ENCODE data around the gene ABHD11.

Gene ABHD11

GRCh38 chr7:73701357-73701995 is 37.1 kb downstream of the ABHD11 start:
- DNase-seq (ENCODE audit: low read depth, low spot score): no peak

- DNase-seq (ENCODE audit: low read depth, low spot score): no peak
These were observed 37.9 kb downstream of the ABHD11 start for GRCh38 chr7:73700581-73701134.

- no peak for DNase-seq (ENCODE audit: low read depth, low spot score)
These were observed 38.6 kb downstream of the ABHD11 start for GRCh38 chr7:73700069-73700423.

DNA sequence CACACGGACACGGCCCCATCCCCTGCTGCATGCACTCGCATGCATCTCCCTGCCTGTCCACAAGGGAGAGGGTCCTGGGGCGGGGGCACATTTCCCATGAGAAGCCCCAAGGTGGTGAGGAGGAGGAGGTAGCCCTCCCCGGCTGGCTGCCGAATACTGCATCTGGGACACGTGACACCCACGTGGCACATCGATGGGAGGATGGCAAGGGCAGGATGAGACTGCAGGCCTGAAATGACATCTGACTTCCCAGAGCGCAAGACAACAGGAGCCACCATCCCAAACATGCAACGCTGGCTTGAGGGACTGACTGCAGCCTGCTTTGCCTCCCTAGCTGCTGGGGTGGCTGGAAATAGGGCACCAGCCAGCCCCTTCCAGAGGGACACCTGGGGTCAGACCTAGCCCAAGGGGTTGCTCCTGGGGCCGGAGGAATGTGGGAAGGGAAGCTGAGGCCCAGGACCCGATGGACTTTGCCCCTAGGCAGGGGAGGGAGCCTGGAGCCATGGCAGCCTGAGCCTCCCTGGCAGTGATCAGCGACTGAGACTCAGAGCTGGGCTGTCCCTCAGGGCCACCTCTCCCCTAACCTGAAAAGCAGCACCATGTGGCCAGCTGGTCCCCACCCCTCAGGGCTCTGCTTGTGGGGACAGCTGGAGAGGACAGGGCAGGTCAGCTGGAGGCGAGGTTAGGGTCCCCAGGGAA is 39.1 kb downstream of the ABHD11 start:
- no peak for DNase-seq (ENCODE audit: low read depth, low spot score)

- no peak for DNase-seq (ENCODE audit: low read depth, low spot score)
These were observed 40.2 kb downstream of the ABHD11 start for GRCh38 chr7:73698410-73698809.

DNA sequence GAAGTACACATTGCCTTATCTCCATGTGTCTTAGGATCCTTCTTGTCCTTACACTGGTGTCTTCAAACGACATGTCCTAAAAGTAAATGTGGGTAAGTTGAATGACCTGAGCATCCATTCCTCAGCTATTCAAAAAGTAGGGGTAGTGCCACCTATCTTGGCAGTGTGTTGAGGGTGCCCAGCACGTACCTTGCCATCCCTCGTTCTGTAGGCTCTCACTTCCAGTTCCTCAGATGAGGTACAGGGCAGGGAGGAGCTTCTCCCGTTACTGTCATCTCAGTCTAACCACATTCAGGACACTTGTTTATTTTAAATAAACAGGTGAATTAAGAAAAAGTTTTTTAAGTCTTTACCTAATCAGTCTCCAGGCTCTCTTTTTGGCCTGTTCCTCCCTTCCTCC is 42.2 kb downstream of the ABHD11 start:
- DNase-seq (ENCODE audit: low read depth, low spot score): no peak

DNA sequence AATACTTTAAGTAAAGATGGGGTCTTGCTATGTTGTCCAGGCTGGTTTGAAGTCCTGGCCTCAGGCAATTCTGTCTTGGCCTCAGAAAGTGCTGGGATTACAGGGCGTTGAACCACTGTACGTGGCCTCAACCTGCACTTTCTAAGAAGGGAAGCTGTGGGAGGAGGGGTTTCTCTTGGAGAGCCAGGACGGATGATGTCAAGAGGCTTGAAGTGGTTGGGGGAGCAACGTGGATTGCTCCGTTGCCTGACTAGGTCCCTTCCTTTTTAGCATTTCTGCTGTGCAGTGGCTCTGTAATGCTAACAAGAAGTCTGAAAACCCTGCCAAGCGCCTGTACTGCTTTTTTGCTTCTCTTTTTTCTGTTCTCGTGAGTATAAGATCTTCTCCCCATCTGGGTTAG is 48.0 kb downstream of the ABHD11 start:
- no peak for DNase-seq (ENCODE audit: low read depth, low spot score)

DNA sequence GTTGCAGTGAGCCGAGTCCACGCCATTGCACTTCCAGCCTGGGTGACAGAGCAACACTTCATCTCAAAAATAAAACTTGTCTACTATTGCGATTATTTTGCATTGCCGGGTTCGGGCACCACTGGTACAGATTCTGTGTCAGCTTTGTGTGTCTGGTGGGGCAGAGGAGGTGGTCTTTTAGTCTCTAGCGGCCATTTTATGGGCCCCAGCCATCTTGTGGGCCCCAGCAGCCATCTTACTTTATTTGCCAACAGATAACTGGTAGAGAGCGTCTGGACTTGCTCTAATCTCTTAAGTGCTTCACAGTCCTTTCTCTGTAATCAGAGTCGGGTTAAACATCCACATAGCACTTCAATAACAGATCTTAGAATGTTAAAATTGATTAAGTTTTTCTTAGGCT is 50.3 kb downstream of the ABHD11 start:
- no peak for DNase-seq (ENCODE audit: low read depth, low spot score)
